Measurements from ENCODE around the gene LILRA6.
"Not testable (repeated sequence)": the region's sequence is repeated elsewhere in the genome, so short reads cannot be mapped to it uniquely, and the experiment has no call there.

LILRA6 gene

GRCh38 chr19:54242646-54243045 is at the start of gene LILRA6:
TSS of gene LILRA6 (minus strand) at chr19:54242790.
- TF ChIP-seq CTCF (IDR thresholded peaks at IDR 0.05) = not testable (repeated sequence)

- no peak for TF ChIP-seq CTCF (IDR thresholded peaks at IDR 0.05)
Observed at GRCh38 chr19:54287456-54287855, 44.9 kb upstream of the LILRA6 start.

GRCh38 chr19:54282686-54283470 is 40.3 kb upstream of the LILRA6 start:
- no peak for TF ChIP-seq CTCF (IDR thresholded peaks at IDR 0.05)

GRCh38 chr19:54281007-54281728 is 38.6 kb upstream of the LILRA6 start, which contains the start of gene LILRB2:
TSS of gene LILRB2 (minus strand) at chr19:54281110. CDS start at chr19:54280496, 614 bp downstream.
- TF ChIP-seq CTCF (IDR thresholded peaks at IDR 0.05) = no peak

- TF ChIP-seq CTCF (IDR thresholded peaks at IDR 0.05) = no peak
Observed at GRCh38 chr19:54279406-54279962, 36.9 kb upstream of the LILRA6 start.

- TF ChIP-seq CTCF (IDR thresholded peaks at IDR 0.05) = no peak
Observed at GRCh38 chr19:54275951-54276350, 33.4 kb upstream of the LILRA6 start.

- no peak for TF ChIP-seq CTCF (IDR thresholded peaks at IDR 0.05)
Observed at GRCh38 chr19:54273821-54274220, 31.2 kb upstream of the LILRA6 start.
